ENCODE data around the gene EZH2. TPM values are rescaled to one million over a fixed set of nuclear protein-coding genes. Genes with fewer than 3 reads are reported as not detected.

The EZH2 gene
- 10 to 100 TPM in 1 of 4 donors, 1 to 10 TPM in 3; 6.8 to 22.4 (median 8.2) TPM for total RNA-seq

DNA sequence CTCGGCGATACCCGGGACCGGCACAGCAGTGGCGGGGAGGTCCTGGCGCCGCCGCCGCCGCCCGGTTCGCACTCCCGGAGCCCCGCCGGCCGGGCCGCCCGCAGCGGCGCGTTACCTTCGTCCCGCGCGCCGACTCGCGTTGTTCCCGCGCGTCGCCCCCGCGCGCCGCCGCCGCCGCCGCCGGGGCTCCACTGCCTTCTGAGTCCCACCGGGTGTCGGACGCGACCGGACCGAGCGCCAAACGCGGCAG lies at the start of gene EZH2:
Gene EZH2, minus strand, starts transcription at position 243 of the 250 bp plus-strand sequence. CDS start 36,993 bp downstream, outside the sequence.
- no CpG with 5 or more reads among the region's 50 CpGs for WGBS
- Histone ChIP-seq H3K4me3 (peak within 1 kb of the TSS; percentile 99), H3K27ac (peak within 1 kb of the TSS; percentile 82), H3K9me3 (no peaks in the 10 kb centered on the region), H3K27me3 (no peaks in the 10 kb centered on the region), H3K4me1 (peaks cover 16% of the 10 kb centered on the region), H3K36me3 (no peaks in the 10 kb centered on the region)
- DNase-seq (ENCODE audit: low spot score in 2 of 2), result no peak
- TF ChIP-seq CTCF (IDR thresholded peaks at IDR 0.05), result no peak
- no peak for TF ChIP-seq POLR2A (IDR thresholded peaks at IDR 0.05)
- TF ChIP-seq POLR2AphosphoS5 (IDR thresholded peaks at IDR 0.05), result no peak
- TF ChIP-seq EP300 (IDR thresholded peaks at IDR 0.05), result no peak

DNA sequence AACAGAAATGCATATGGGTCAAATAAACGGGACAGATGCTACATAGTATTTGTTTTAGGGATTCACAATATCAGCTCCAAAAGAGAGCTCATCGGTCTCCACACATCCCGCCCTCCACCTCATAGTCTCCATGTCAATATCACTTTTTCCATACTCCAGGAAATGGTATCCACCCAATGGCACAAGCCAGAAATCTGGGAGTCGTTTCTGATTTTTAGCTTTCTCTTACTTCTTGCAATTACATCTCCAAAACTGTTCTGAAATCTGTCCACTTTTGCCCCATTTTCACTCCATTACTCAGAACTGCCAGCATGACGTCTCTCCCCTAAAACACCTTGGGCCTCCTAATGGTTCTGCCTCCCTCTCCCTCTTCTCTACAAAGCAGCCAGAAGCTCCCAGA lies 47.4 kb upstream of the EZH2 start:
- H3K4me3 ChIP-seq, result no peak overlapping the region
- no peak overlapping the region for H3K27ac ChIP-seq
- H3K27me3 ChIP-seq, result no peaks in the 10 kb centered on the region
- WGBS, result 59% methylated on average over 5 of the region's 5 CpGs
- no peaks in the 10 kb centered on the region for H3K9me3 ChIP-seq
- H3K4me1 ChIP-seq, result no peaks in the 10 kb centered on the region
- TF ChIP-seq POLR2AphosphoS5 (IDR thresholded peaks at IDR 0.05), result no peak
- no peak for TF ChIP-seq POLR2A (IDR thresholded peaks at IDR 0.05)
- TF ChIP-seq CTCF (IDR thresholded peaks at IDR 0.05), result no peak
- TF ChIP-seq EP300 (IDR thresholded peaks at IDR 0.05), result no peak
- DNase-seq (ENCODE audit: low spot score in 2 of 2), result peak; percentile 5 to 12
- H3K36me3 ChIP-seq, result no peaks in the 10 kb centered on the region

- Histone ChIP-seq H3K4me3 (no peak overlapping the region), H3K27ac (no peak overlapping the region), H3K4me1 (no peaks in the 10 kb centered on the region), H3K9me3 (no peaks in the 10 kb centered on the region), H3K27me3 (no peaks in the 10 kb centered on the region), H3K36me3 (no peaks in the 10 kb centered on the region)
- 78% methylated on average over 10 of the region's 10 CpGs for WGBS
- DNase-seq (ENCODE audit: low spot score in 2 of 2), result no peak
- TF ChIP-seq CTCF (IDR thresholded peaks at IDR 0.05), result no peak
- no peak for TF ChIP-seq POLR2A (IDR thresholded peaks at IDR 0.05)
- TF ChIP-seq EP300 (IDR thresholded peaks at IDR 0.05), result no peak
- no peak for TF ChIP-seq POLR2AphosphoS5 (IDR thresholded peaks at IDR 0.05)
Measured at GRCh38 chr7:148930335-148930734, 46.2 kb upstream of the EZH2 start.

DNA sequence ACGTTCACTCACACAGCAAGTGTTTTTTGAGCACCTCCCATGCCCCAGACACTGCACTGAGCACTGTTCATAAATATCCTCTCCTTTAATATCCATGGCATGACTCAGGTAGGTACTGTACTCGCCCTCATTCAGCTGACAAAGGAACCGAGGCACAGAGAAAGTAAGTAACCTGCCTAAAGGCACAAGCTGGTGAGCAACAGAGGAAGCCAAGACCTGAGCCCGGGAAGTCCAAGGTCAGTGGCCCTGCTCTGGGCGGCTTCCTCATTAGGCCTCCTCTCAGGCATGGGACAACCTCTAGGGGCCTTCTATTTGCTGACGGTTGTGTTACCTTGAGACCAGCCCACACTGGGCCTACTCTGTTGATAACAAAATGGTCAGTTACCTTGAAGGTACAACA lies 45.1 kb upstream of the EZH2 start:
- no peak for TF ChIP-seq POLR2AphosphoS5 (IDR thresholded peaks at IDR 0.05)
- no peak for TF ChIP-seq CTCF (IDR thresholded peaks at IDR 0.05)
- Histone ChIP-seq H3K9me3 (no peaks in the 10 kb centered on the region), H3K4me3 (no peak overlapping the region), H3K4me1 (no peaks in the 10 kb centered on the region), H3K27ac (no peak overlapping the region), H3K27me3 (no peaks in the 10 kb centered on the region), H3K36me3 (no peaks in the 10 kb centered on the region)
- 97% methylated on average over 5 of the region's 6 CpGs for WGBS
- no peak for DNase-seq (ENCODE audit: low spot score in 2 of 2)

- DNase-seq (ENCODE audit: low spot score in 2 of 2), result no peak
- TF ChIP-seq CTCF (IDR thresholded peaks at IDR 0.05) (no peak), POLR2A (IDR thresholded peaks at IDR 0.05) (no peak), POLR2AphosphoS5 (IDR thresholded peaks at IDR 0.05) (no peak), EP300 (IDR thresholded peaks at IDR 0.05) (no peak)
- Histone ChIP-seq H3K27ac (no peak overlapping the region), H3K27me3 (no peaks in the 10 kb centered on the region), H3K4me3 (no peak overlapping the region), H3K4me1 (no peaks in the 10 kb centered on the region), H3K36me3 (no peaks in the 10 kb centered on the region), H3K9me3 (no peaks in the 10 kb centered on the region)
- 49% methylated on average over 10 of the region's 10 CpGs for WGBS
Measured at GRCh38 chr7:148927123-148928045, 43.3 kb upstream of the EZH2 start.
